ENCODE results near the gene TTLL3. TPM values are rescaled to one million over a fixed set of nuclear protein-coding genes. Genes with fewer than 3 reads are reported as not detected.
"Not testable (repeated sequence)": the region's sequence is repeated elsewhere in the genome, so short reads cannot be mapped to it uniquely, and the experiment has no call there.

Gene TTLL3
- total RNA-seq, 1 experiment from 2014 or later: 8.4 TPM

GRCh38 chr3:9848860-9849259 lies 38.8 kb downstream of the TTLL3 start:
- H3K27me3 ChIP-seq (ENCODE audit: low read length); H2AFZ ChIP-seq (ENCODE audit: low read length); H3K4me3 ChIP-seq (ENCODE audit: low read length); H3K27ac ChIP-seq (ENCODE audit: low read length); ATAC-seq; H3K9me3 ChIP-seq (ENCODE audit: low read length); H3K4me2 ChIP-seq (ENCODE audit: low read length); H4K20me1 ChIP-seq (ENCODE audit: low read length); H3K36me3 ChIP-seq (ENCODE audit: low read depth, low read length); H3K9me2 ChIP-seq (replicated peaks; ENCODE audit: low read length); H3K79me2 ChIP-seq (ENCODE audit: low read length); POLR2A ChIA-PET (ENCODE audit: unreplicated experiment); H3F3A ChIP-seq (ENCODE audit: low read length, unreplicated experiment); BruUV-seq (replicated peaks); H3K9ac ChIP-seq (ENCODE audit: low read length): not testable (repeated sequence)
- intact Hi-C loops (cut with micrococcal nuclease): loop anchor here (1.0 to 10.0 kb wide), 4 partner anchors 67 to 436 kb away; partner anchors contain the start of gene FANCD2
- H3K4me1 ChIP-seq (ENCODE audit: insufficient read depth, low read length): peaks cover 11% of the 10 kb centered on the region
- peak; percentile 46 for DNase-seq
- CTCF ChIA-PET: interaction anchor here (0.8 to 1.0 kb wide), 3 partner anchors 63 to 84 kb away, joined by 4 to 10 read pairs (median 9); no protein-coding TSS in a partner anchor
- TF ChIP-seq, protein P1, sequence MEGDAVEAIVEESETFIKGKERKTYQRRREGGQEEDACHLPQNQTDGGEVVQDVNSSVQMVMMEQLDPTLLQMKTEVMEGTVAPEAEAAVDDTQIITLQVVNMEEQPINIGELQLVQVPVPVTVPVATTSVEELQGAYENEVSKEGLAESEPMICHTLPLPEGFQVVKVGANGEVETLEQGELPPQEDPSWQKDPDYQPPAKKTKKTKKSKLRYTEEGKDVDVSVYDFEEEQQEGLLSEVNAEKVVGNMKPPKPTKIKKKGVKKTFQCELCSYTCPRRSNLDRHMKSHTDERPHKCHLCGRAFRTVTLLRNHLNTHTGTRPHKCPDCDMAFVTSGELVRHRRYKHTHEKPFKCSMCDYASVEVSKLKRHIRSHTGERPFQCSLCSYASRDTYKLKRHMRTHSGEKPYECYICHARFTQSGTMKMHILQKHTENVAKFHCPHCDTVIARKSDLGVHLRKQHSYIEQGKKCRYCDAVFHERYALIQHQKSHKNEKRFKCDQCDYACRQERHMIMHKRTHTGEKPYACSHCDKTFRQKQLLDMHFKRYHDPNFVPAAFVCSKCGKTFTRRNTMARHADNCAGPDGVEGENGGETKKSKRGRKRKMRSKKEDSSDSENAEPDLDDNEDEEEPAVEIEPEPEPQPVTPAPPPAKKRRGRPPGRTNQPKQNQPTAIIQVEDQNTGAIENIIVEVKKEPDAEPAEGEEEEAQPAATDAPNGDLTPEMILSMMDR (conservative IDR thresholded peaks at IDR 0.05; ENCODE audit: low read depth, low read length): peak; percentile 56

DNA sequence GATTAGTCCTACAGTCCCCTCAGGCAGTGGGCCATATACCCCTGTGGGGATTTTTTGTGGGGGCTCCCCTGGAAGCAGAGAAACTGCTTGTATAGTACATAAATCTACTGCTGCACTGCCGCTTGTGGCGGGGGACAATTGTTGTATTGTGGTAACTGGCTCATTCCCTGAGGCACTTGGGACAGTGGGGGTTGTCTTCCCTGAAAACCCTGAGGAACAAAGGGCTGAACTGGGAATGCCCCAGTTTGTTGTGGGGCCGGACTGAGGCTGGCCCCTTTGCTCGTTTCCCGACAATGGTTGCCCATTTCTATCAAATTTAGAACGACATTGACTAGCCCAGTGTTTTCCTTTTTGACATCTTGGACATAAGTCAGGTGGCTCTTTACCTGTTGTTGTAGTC lies 41.3 kb downstream of the TTLL3 start:
- ATAC-seq; H3K79me2 ChIP-seq (ENCODE audit: low read length); CTCF ChIA-PET; H4K20me1 ChIP-seq (ENCODE audit: low read length); H3K27me3 ChIP-seq (ENCODE audit: low read length); H3K36me3 ChIP-seq (ENCODE audit: low read depth, low read length); H3K9ac ChIP-seq (ENCODE audit: low read length); H3F3A ChIP-seq (ENCODE audit: low read length, unreplicated experiment); H3K9me3 ChIP-seq (ENCODE audit: low read length); BruUV-seq (replicated peaks); DNase-seq; H3K4me2 ChIP-seq (ENCODE audit: low read length); H3K9me2 ChIP-seq (replicated peaks; ENCODE audit: low read length); H2AFZ ChIP-seq (ENCODE audit: low read length); intact Hi-C loops (cut with micrococcal nuclease); H3K4me3 ChIP-seq (ENCODE audit: low read length); H3K27ac ChIP-seq (ENCODE audit: low read length); H3K4me1 ChIP-seq (ENCODE audit: insufficient read depth, low read length); POLR2A ChIA-PET (ENCODE audit: unreplicated experiment): not testable (repeated sequence)

GRCh38 chr3:9851926-9852325 lies 41.9 kb downstream of the TTLL3 start:
- POLR2A ChIA-PET (ENCODE audit: unreplicated experiment); H3F3A ChIP-seq (ENCODE audit: low read length, unreplicated experiment); ATAC-seq; H3K36me3 ChIP-seq (ENCODE audit: low read depth, low read length); H3K9me2 ChIP-seq (replicated peaks; ENCODE audit: low read length); H3K27ac ChIP-seq (ENCODE audit: low read length); H3K9ac ChIP-seq (ENCODE audit: low read length); H3K4me1 ChIP-seq (ENCODE audit: insufficient read depth, low read length); CTCF ChIA-PET; H3K9me3 ChIP-seq (ENCODE audit: low read length); BruUV-seq (replicated peaks); H3K4me2 ChIP-seq (ENCODE audit: low read length); DNase-seq; H3K4me3 ChIP-seq (ENCODE audit: low read length); H4K20me1 ChIP-seq (ENCODE audit: low read length); intact Hi-C loops (cut with micrococcal nuclease); H3K27me3 ChIP-seq (ENCODE audit: low read length); H3K79me2 ChIP-seq (ENCODE audit: low read length); H2AFZ ChIP-seq (ENCODE audit: low read length): not testable (repeated sequence)

DNA sequence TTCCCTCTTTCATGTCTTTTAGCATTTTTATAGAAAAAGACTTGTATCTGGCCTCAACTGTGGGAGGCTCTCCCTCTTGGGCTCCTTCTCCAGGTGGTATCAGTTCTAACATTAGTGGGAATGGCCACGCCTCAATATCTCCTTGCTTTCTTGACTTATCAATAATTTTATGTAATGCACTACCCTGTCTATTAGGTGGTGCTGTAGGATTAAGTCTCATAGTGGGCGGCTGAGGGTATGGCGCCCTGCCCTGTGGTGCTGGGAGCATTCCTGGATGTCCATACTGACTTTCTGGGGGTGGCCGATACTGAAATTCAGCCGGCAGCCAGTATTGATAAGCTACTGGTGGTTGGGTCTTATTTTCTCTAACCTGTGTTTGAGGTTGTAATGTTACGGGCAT lies 42.5 kb downstream of the TTLL3 start:
- no peaks in the 10 kb centered on the region for H3K9me3 ChIP-seq (ENCODE audit: low read length)
- no peaks in the 10 kb centered on the region for H3K9me2 ChIP-seq (replicated peaks; ENCODE audit: low read length)
- ChIA-PET CTCF (no interaction called here), POLR2A (ENCODE audit: unreplicated experiment) (no interaction called here)
- no peaks in the 10 kb centered on the region for H3K79me2 ChIP-seq (ENCODE audit: low read length)
- no peak overlapping the region for H3K4me3 ChIP-seq (ENCODE audit: low read length)
- H4K20me1 ChIP-seq (ENCODE audit: low read length): no peaks in the 10 kb centered on the region
- intact Hi-C loops (cut with micrococcal nuclease): no loop called here
- ATAC-seq (no peak), DNase-seq (peak; percentile 45)
- BruUV-seq (replicated peaks): no TSS peak
- H2AFZ ChIP-seq (ENCODE audit: low read length): no peak overlapping the region
- TF ChIP-seq, protein P1 (conservative IDR thresholded peaks at IDR 0.05; ENCODE audit: low read depth, low read length): peak; percentile 45
- TF ChIP-seq EZH2 (IDR thresholded peaks at IDR 0.05; ENCODE audit: low read length, unreplicated experiment): no peak
- H3K9ac ChIP-seq (ENCODE audit: low read length): no peak overlapping the region
- H3K4me2 ChIP-seq (ENCODE audit: low read length): no peak overlapping the region
- H3F3A ChIP-seq (ENCODE audit: low read length, unreplicated experiment): no peaks in the 10 kb centered on the region
- no peaks in the 10 kb centered on the region for H3K27me3 ChIP-seq (ENCODE audit: low read length)
- H3K27ac ChIP-seq (ENCODE audit: low read length): no peak overlapping the region
- no peaks in the 10 kb centered on the region for H3K4me1 ChIP-seq (ENCODE audit: insufficient read depth, low read length)
- H3K36me3 ChIP-seq (ENCODE audit: low read depth, low read length): no peaks in the 10 kb centered on the region

GRCh38 chr3:9854291-9854940 lies 44.4 kb downstream of the TTLL3 start:
- H3K9me2 ChIP-seq (replicated peaks; ENCODE audit: low read length); BruUV-seq (replicated peaks); DNase-seq; H3K9me3 ChIP-seq (ENCODE audit: low read length); H3F3A ChIP-seq (ENCODE audit: low read length, unreplicated experiment); H3K27me3 ChIP-seq (ENCODE audit: low read length); H3K4me3 ChIP-seq (ENCODE audit: low read length); H3K36me3 ChIP-seq (ENCODE audit: low read depth, low read length); CTCF ChIA-PET; H3K4me2 ChIP-seq (ENCODE audit: low read length); H4K20me1 ChIP-seq (ENCODE audit: low read length); H3K27ac ChIP-seq (ENCODE audit: low read length); H2AFZ ChIP-seq (ENCODE audit: low read length); H3K79me2 ChIP-seq (ENCODE audit: low read length); intact Hi-C loops (cut with micrococcal nuclease); H3K9ac ChIP-seq (ENCODE audit: low read length); POLR2A ChIA-PET (ENCODE audit: unreplicated experiment); H3K4me1 ChIP-seq (ENCODE audit: insufficient read depth, low read length); ATAC-seq: not testable (repeated sequence)

Data from PC-3 (cell line).